Esophagus muscularis mucosa (tissue), 4 donors: ENCODE data around the gene HBZ. TPM values are rescaled to one million over a fixed set of nuclear protein-coding genes. Genes with fewer than 3 reads are reported as not detected.
"Not testable (repeated sequence)": the region's sequence is repeated elsewhere in the genome, so short reads cannot be mapped to it uniquely, and the experiment has no call there.

ENCODE experiments used
- DNase-seq: peaks from one replicate; pipeline ENCODE4 v3.0.0-alpha.2; 2017; ENCODE audit errors: extremely low spot score
- H3K27ac ChIP-seq, 4 donors: fragments of 200-600 bp; sonication (generic); replicated peaks in 1 of 4; 1 replicate in 3 of 4; 2 replicates in 1 of 4; pipeline ENCODE4 v1.5.1; 2016 to 2019; ENCODE audit warnings: mild to moderate bottlenecking in 1 of 4
- H3K27me3 ChIP-seq, 4 donors: fragments of 200-600 bp; sonication (generic); one replicate each; pipeline versions ENCODE4 v1.5.1 to v1.6.0; 2016 to 2019
- H3K36me3 ChIP-seq, 4 donors: fragments of 200-600 bp; sonication (generic); one replicate each; pipeline ENCODE4 v1.5.1; 2016 to 2019
- H3K4me1 ChIP-seq, 4 donors: fragments of 200-600 bp; sonication (generic); one replicate each; pipeline ENCODE4 v1.5.1; 2016 to 2019
- H3K4me3 ChIP-seq, 4 donors: fragments of 200-600 bp; sonication (generic); 1 replicate in 2 of 4; 2 replicates in 2 of 4; pipeline ENCODE4 v1.5.1; 2016 to 2019; ENCODE audit warnings: mild to moderate bottlenecking in 4 of 4, moderate library complexity in 1 of 4
- H3K9me3 ChIP-seq, 4 donors: fragments of 200-600 bp; sonication (generic); 1 replicate in 3 of 4; 2 replicates in 1 of 4; pipeline ENCODE4 v1.5.1; 2016 to 2019
- EP300 ChIP-seq: sonication (generic); formaldehyde crosslinking; IDR thresholded peaks from one replicate; pipeline ENCODE4 v1.6.1; 2017; ENCODE audit warnings: antibody characterized with exemption
- POLR2A ChIP-seq: fragments of 450-650 bp; IDR thresholded peaks from one replicate; pipeline ENCODE4 v1.6.1; 2017; ENCODE audit warnings: antibody characterized with exemption, moderate library complexity, mild to moderate bottlenecking, low read depth
- POLR2AphosphoS5 ChIP-seq, 2 donors: sonication (generic); formaldehyde crosslinking; IDR thresholded peaks; one replicate each; pipeline ENCODE4 v1.6.1; 2017; ENCODE audit warnings: antibody characterized with exemption in 2 of 2
- WGBS: methylation state at CpG from one replicate; pipeline ENCODE4 v1.1.5; 2018; 5-methylcytosine and 5-hydroxymethylcytosine counted together
- intact Hi-C: fragments of 100-400 bp; cut with DNase I; formaldehyde crosslinking; loops from one replicate; pipeline ENCODE4 v1.15.1; 2023
- total RNA-seq, 4 donors: library from RNA; depleted of rRNA; stranded (reverse); fragments of >200 nt; gene quantifications; one replicate each; pipeline versions ENCODE4 v1.1.0 to v1.2.1, GENCODE V29; 2016
- TF ChIP-seq, protein P1 (sequence below), 3 experiments: fragments of 200-600 bp in 2 of 3; fragments of 450-650 bp in 1 of 3; sonication (generic) in 2 of 3; IDR thresholded peaks; one replicate each; pipeline ENCODE4 v1.5.1; 2017 to 2019; ENCODE audit warnings: antibody characterized with exemption in 3 of 3, mild to moderate bottlenecking in 2 of 3, moderate library complexity in 1 of 3

The HBZ gene
- total RNA-seq, 4 donors from 2014 or later: not detected

DNA sequence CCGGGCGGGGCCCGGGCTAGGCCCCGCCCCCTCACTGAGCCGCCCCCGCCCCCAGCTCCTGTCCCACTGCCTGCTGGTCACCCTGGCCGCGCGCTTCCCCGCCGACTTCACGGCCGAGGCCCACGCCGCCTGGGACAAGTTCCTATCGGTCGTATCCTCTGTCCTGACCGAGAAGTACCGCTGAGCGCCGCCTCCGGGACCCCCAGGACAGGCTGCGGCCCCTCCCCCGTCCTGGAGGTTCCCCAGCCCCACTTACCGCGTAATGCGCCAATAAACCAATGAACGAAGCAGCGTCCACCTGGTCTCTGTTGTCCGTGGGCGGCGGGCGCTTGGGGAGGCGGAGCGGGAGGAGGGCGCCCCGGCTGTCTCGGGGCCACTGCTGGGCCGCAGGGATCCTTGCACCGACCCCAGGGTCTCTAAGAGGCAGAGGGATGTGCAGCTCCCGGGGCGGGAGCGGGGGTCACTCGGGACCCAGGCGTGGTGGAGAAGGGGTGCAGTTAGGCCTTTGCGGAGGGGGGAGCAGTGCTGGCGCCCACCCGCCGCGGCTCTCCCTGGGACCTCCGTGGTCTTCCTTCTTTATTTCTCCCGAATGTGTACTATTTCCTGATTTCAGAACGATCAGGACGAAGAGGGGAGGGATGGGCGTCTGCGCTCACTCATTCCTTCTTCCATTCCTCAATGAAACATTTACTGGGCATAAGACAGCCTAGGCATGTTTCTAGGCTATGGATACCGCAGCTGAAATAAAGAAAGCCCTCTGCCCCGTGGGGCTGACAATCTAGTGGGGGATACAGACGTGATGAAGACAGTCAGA, 2.0 kb downstream of the HBZ start:
- Histone ChIP-seq H3K27ac (no peak overlapping the region), H3K4me1 (peaks cover 8 to 11% (median 10%) of the 10 kb centered on the region in 4 donors), H3K9me3 (no peaks in the 10 kb centered on the region), H3K27me3 (peaks cover 3 to 67% (median 27%) of the 10 kb centered on the region in 4 donors), H3K4me3 (peak overlapping the region; percentile 46 to 56 (median 49)), H3K36me3 (no peaks in the 10 kb centered on the region)
- no peak for DNase-seq
- TF ChIP-seq EP300: no peak
- TF ChIP-seq POLR2AphosphoS5 (IDR thresholded peaks at IDR 0.05): no peak
- TF ChIP-seq, protein P1, sequence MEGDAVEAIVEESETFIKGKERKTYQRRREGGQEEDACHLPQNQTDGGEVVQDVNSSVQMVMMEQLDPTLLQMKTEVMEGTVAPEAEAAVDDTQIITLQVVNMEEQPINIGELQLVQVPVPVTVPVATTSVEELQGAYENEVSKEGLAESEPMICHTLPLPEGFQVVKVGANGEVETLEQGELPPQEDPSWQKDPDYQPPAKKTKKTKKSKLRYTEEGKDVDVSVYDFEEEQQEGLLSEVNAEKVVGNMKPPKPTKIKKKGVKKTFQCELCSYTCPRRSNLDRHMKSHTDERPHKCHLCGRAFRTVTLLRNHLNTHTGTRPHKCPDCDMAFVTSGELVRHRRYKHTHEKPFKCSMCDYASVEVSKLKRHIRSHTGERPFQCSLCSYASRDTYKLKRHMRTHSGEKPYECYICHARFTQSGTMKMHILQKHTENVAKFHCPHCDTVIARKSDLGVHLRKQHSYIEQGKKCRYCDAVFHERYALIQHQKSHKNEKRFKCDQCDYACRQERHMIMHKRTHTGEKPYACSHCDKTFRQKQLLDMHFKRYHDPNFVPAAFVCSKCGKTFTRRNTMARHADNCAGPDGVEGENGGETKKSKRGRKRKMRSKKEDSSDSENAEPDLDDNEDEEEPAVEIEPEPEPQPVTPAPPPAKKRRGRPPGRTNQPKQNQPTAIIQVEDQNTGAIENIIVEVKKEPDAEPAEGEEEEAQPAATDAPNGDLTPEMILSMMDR (IDR thresholded peaks at IDR 0.05): no peak
- no peak for TF ChIP-seq POLR2A
- WGBS: 3% methylated on average over 33 of the region's 59 CpGs
- intact Hi-C loops: no loop called here

DNA sequence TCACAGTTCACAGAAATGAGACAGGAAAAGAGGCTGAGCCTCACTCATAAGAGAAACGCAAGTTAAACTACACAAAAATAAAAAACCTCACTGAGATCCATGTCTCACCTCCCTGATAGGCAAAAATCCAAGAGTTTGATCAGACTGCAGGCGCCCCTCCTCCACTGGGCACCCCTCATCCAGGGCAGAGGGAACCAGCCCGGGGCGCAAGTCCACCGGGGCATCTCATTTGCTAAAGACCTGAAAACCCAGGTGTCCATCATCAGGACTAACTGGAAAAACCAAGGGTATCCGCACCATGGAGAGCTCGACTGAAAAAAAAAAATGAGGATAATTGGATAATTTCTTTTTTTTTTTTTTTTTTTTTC, 2.6 kb downstream of the HBZ start:
- peaks cover 3 to 66% (median 27%) of the 10 kb centered on the region in 4 donors for H3K27me3 ChIP-seq
- H3K27ac ChIP-seq: no peak overlapping the region
- H3K36me3 ChIP-seq: no peaks in the 10 kb centered on the region
- no peaks in the 10 kb centered on the region for H3K9me3 ChIP-seq
- intact Hi-C loops: no loop called here
- TF ChIP-seq POLR2AphosphoS5 (IDR thresholded peaks at IDR 0.05): no peak
- TF ChIP-seq, protein P1 (IDR thresholded peaks at IDR 0.05): no peak
- TF ChIP-seq POLR2A: no peak
- TF ChIP-seq EP300: no peak
- no peak for DNase-seq
- peaks cover 8 to 11% (median 10%) of the 10 kb centered on the region in 4 donors for H3K4me1 ChIP-seq
- 78% methylated on average over 7 of the region's 7 CpGs for WGBS
- peak overlapping the region in 1 of 4 donors; percentile 56 for H3K4me3 ChIP-seq

DNA sequence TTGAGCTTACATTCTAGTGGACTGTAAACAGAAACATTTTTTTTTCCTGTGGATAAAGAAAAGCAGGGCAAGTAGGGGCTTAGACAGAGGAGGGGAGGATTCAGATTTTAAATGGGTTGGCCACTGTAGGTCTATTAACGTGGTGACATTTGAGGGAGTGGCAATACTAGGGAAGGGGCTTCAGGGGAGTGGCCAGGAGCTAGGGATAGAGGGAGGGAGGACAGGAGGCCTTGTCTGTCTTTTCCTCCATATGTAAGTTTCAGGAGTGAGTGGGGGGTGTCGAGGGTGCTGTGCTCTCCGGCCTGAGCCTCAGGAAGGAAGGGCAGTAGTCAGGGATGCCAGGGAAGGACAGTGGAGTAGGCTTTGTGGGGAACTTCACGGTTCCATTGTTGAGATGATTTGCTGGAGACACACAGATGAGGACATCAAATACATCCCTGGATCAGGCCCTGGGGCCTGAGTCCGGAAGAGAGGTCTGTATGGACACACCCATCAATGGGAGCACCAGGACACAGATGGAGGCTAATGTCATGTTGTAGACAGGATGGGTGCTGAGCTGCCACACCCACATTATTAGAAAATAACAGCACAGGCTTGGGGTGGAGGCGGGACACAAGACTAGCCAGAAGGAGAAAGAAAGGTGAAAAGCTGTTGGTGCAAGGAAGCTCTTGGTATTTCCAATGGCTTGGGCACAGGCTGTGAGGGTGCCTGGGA, 6.8 kb downstream of the HBZ start:
- Histone ChIP-seq H3K4me3 (no peak overlapping the region), H3K36me3 (no peaks in the 10 kb centered on the region), H3K27me3 (peaks cover 0 to 88% (median 26%) of the 10 kb centered on the region in 4 donors), H3K27ac (no peak overlapping the region), H3K4me1 (peaks cover 6 to 9% (median 8%) of the 10 kb centered on the region in 4 donors), H3K9me3 (no peaks in the 10 kb centered on the region)
- TF ChIP-seq POLR2A: no peak
- TF ChIP-seq, protein P1 (IDR thresholded peaks at IDR 0.05): no peak
- DNase-seq: no peak
- 43% methylated on average over 6 of the region's 6 CpGs for WGBS
- intact Hi-C loops: no loop called here

DNA sequence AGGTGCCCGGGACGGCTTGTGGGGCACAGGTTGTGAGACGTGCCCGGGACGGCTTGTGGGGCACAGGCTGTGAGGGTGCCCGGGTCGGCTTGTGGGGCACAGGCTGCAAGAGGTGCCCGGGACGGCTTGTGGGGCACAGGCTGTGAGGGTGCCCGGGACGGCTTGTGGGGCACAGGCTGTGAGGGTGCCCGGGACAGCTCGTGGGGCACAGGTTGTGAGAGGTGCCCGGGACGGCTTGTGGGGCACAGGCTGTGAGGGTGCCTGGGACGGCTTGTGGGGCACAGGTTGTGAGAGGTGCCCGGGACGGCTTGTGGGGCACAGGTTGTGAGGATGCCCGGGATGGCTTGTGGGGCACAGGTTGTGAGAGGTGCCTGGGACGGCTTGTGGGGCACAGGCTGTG, 7.8 kb downstream of the HBZ start:
- DNase-seq, H3K9me3 ChIP-seq, H3K4me3 ChIP-seq, H3K4me1 ChIP-seq, intact Hi-C loops, H3K27ac ChIP-seq, H3K36me3 ChIP-seq: not testable (repeated sequence)
- peaks cover 0 to 83% (median 20%) of the 10 kb centered on the region in 4 donors for H3K27me3 ChIP-seq
- 64% methylated on average over 6 of the region's 20 CpGs for WGBS

DNA sequence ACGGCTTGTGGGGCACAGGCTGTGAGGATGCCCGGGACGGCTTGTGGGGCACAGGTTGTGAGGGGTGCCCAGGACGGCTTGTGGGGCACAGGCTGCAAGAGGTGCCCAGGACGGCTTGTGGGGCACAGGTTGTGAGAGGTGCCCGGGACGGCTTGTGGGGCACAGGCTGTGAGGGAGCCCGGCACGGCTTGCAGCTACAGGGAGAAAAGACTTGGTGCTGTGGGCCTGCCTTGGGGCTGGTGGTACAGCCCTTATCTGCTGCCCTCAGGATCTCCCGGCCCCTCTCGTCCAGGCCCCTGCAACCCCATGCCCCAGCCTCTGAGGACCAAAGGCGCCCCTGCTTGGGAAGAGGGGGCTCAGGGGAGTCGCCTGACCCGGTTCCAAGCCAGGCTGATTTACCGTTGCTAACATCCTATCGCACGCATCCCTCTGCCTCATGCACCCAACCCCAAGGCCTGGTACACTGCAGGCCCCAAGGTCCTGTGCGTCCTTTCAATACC, 8.3 kb downstream of the HBZ start:
- 59% methylated on average over 14 of the region's 18 CpGs for WGBS
- intact Hi-C loops: no loop called here
- no peak overlapping the region for H3K27ac ChIP-seq
- TF ChIP-seq, protein P1 (IDR thresholded peaks at IDR 0.05): no peak
- TF ChIP-seq EP300 (no peak), POLR2AphosphoS5 (IDR thresholded peaks at IDR 0.05) (no peak), POLR2A (no peak)
- peaks cover under 1 to 83% (median 23%) of the 10 kb centered on the region in 4 donors for H3K27me3 ChIP-seq
- H3K9me3 ChIP-seq: no peaks in the 10 kb centered on the region
- H3K4me1 ChIP-seq: peaks cover 8 to 9% (median 9%) of the 10 kb centered on the region in 4 donors
- H3K4me3 ChIP-seq: no peak overlapping the region
- no peak for DNase-seq
- no peaks in the 10 kb centered on the region for H3K36me3 ChIP-seq
